HepG2 (cell line): ENCODE measurements around the gene PPP4R2. TPM values are rescaled to one million over a fixed set of nuclear protein-coding genes. Genes with fewer than 3 reads are reported as not detected.

Source experiments
- ATRX ChIP-seq: sonication (generic); formaldehyde crosslinking; IDR thresholded peaks from 2 replicates; pipeline ENCODE4 v1.4.0; 2020; ENCODE audit warnings: missing genetic modification reagents, borderline replicate concordance
- E2F2 ChIP-seq: sonication (generic); formaldehyde crosslinking; IDR thresholded peaks from 2 replicates; pipeline ENCODE4 v1.4.0; 2020; ENCODE audit warnings: missing genetic modification reagents, borderline replicate concordance
- HINFP ChIP-seq: sonication (generic); formaldehyde crosslinking; IDR thresholded peaks from 2 replicates; pipeline ENCODE4 v1.4.0; 2020; ENCODE audit warnings: low read depth, mild to moderate bottlenecking, missing genetic modification reagents
- IRF2 ChIP-seq: IDR thresholded peaks from 2 replicates; pipeline ENCODE4 v1.6.1; 2018; ENCODE audit warnings: missing genetic modification reagents, missing compliant biosample characterization
- PHF8 ChIP-seq: sonication (generic); formaldehyde crosslinking; IDR thresholded peaks from 2 replicates; pipeline ENCODE4 v1.5.0; 2020; ENCODE audit warnings: missing genetic modification reagents
- POLR2G ChIP-seq: fragments of 200-400 bp; formaldehyde crosslinking; IDR thresholded peaks from 2 replicates; pipeline ENCODE4 v1.6.1; 2018; ENCODE audit warnings: mild to moderate bottlenecking, low read depth, low read length, moderate library complexity
- SOX5 ChIP-seq: IDR thresholded peaks from 2 replicates; pipeline ENCODE4 v1.6.1; 2016; ENCODE audit warnings: borderline replicate concordance
- SPEN ChIP-seq: sonication (generic); formaldehyde crosslinking; IDR thresholded peaks from 2 replicates; pipeline ENCODE4 v1.5.1; 2020; ENCODE audit warnings: low read depth, mild to moderate bottlenecking, missing genetic modification reagents
- TRIM22 ChIP-seq: fragments of 450-650 bp; IDR thresholded peaks from 2 replicates; pipeline ENCODE4 v1.6.1; 2017
- ZBTB40 ChIP-seq, 2 experiments: fragments of 450-650 bp in 1 of 2; sonication (generic) in 1 of 2; formaldehyde crosslinking in 1 of 2; IDR thresholded peaks; 2 replicates each; pipeline versions ENCODE4 v1.6.1 to v1.8.0; 2016 to 2022; ENCODE audit warnings: antibody characterized with exemption in 1 of 2, mild to moderate bottlenecking in 1 of 2, missing genetic modification reagents in 1 of 2
- ZBTB7A ChIP-seq: sonication (generic); formaldehyde crosslinking; IDR thresholded peaks from 2 replicates; pipeline ENCODE4 v1.8.0; 2022; ENCODE audit warnings: mild to moderate bottlenecking, missing genetic modification reagents
- ZFX ChIP-seq: sonication (generic); formaldehyde crosslinking; IDR thresholded peaks from 2 replicates; pipeline ENCODE4 v1.4.0; 2020; ENCODE audit warnings: mild to moderate bottlenecking, low read depth, missing genetic modification reagents, moderate library complexity
- ZNF3 ChIP-seq: IDR thresholded peaks from 2 replicates; pipeline ENCODE4 v1.7.0; 2017; ENCODE audit warnings: inconsistent platforms
- ZNF414 ChIP-seq: sonication (generic); formaldehyde crosslinking; IDR thresholded peaks from 2 replicates; pipeline ENCODE4 v1.5.0; 2020; ENCODE audit warnings: missing genetic modification reagents
- ZNF431 ChIP-seq: sonication (generic); formaldehyde crosslinking; IDR thresholded peaks from 2 replicates; pipeline ENCODE4 v1.9.0; 2022; ENCODE audit warnings: missing genetic modification reagents, low read depth, mild to moderate bottlenecking, borderline replicate concordance
- ZNF572 ChIP-seq: sonication (generic); formaldehyde crosslinking; IDR thresholded peaks from 2 replicates; pipeline ENCODE4 v1.5.1; 2020; ENCODE audit warnings: mild to moderate bottlenecking, missing genetic modification reagents
- ZNF879 ChIP-seq: sonication (generic); formaldehyde crosslinking; IDR thresholded peaks from 2 replicates; pipeline ENCODE4 v1.8.1; 2023; ENCODE audit warnings: missing genetic modification reagents
- polyA plus RNA-seq, 8 experiments: library from polyadenylated mRNA; depleted of rRNA in 3 of 8; stranded (reverse) in 7 of 8; unstranded in 1 of 8; fragments of >200 nt; fragmentation: Illumina TruSeq in 4 of 8; extraction: Trizol in 4 of 8; gene quantifications; 2 replicates each; pipeline versions ENCODE4 v1.2.1 to v1.2.3, GENCODE V29; 2011 to 2016; ENCODE audit warnings: low read depth in 4 of 8, missing spikeins in 1 of 8, mixed read lengths in 1 of 8; ENCODE audit not compliant: insufficient read depth in 1 of 8
- total RNA-seq, 5 experiments: library from RNA; depleted of rRNA; stranded (reverse); fragments of >200 nt; fragmentation: Illumina TruSeq; extraction: Trizol; gene quantifications; 2 replicates each; pipeline ENCODE4 v1.2.3, GENCODE V29; 2016; ENCODE audit warnings: low read depth in 1 of 5

Gene PPP4R2
- total and polyA plus RNA-seq, 2 of the 13 experiments (the other 11 are each of a cell fraction or from before 2014, with no cell fraction given): 22.3 to 161 TPM

- TF ChIP-seq TRIM22 (no peak), E2F2 (no peak), PHF8 (no peak), SOX5 (peak; percentile 89; the same call in 1 of the 2 replicates), ZBTB40 (IDR thresholded peaks at IDR 0.05) (no peak), ZBTB40 (CRISPR knock-in tag; IDR thresholded peaks at IDR 0.05) (no peak), ZNF414 (CRISPR knock-in tag) (no peak), HINFP (no peak), ZNF3 (CRISPR knock-in tag) (no peak), ZBTB7A (CRISPR knock-in tag) (no peak), ZNF879 (CRISPR knock-in tag) (no peak), ZNF572 (CRISPR knock-in tag) (no peak), SPEN (no peak), ATRX (CRISPR knock-in tag) (no peak), ZFX (CRISPR knock-in tag) (peak; percentile 57; the same call in 1 of the 2 replicates), IRF2 (peak; percentile 66; the same call in 1 of the 2 replicates), POLR2G (peak; percentile 46; the same call in 1 of the 2 replicates), ZNF431 (no peak)
Measured at GRCh38 chr3:72957297-72957696, 39.3 kb upstream of the PPP4R2 start (continued).
